PC-3 (cell line): ENCODE data around the gene TMPRSS13. TPM values are rescaled to one million over a fixed set of nuclear protein-coding genes. Genes with fewer than 3 reads are reported as not detected.
A peak's percentile ranks its signal among the peaks of the same experiment; 100 is the strongest.

ENCODE experiments used
- ATAC-seq: fragments of 200-7000 bp; cut with Tn5 transposase; 2 replicates; pipeline ENCODE4 v1.9.1; 2020; ENCODE audit warnings: mild to moderate bottlenecking, moderate library complexity
- BruUV-seq: library from RNA; stranded (reverse); fragments of 400-500 nt; replicated peaks from 2 replicates; lab custom pipeline; 2021; lab: Mats Ljungman, UMichigan
- CTCF ChIA-PET: fragments of 300-600 bp; sonication (Branson Sonifier 250); formaldehyde crosslinking; loops from one replicate; lab custom pipeline; 2022; ENCODE audit warnings: antibody characterized with exemption; lab: Charles Lee
- POLR2A ChIA-PET: fragments of 300-600 bp; sonication (Branson Sonifier 250); formaldehyde crosslinking; loops from one replicate; lab custom pipeline; 2022; ENCODE audit warnings: antibody characterized with exemption; ENCODE audit not compliant: unreplicated experiment; lab: Charles Lee
- DNase-seq: peaks from one replicate; pipeline ENCODE4 v3.0.0-alpha.2; 2015
- H2AFZ ChIP-seq: fragments of 300-600 bp; sonication (generic); 2 replicates; pipeline ENCODE4 v1.6.0; 2016; ENCODE audit warnings: antibody characterized with exemption, low read length
- H3F3A ChIP-seq: fragments of 300-600 bp; sonication (generic); one replicate; pipeline ENCODE4 v1.6.0; 2017; ENCODE audit warnings: antibody characterized with exemption, low read length, control low read depth, mild to moderate bottlenecking; ENCODE audit not compliant: unreplicated experiment
- H3K27ac ChIP-seq: fragments of 300-600 bp; sonication (generic); 2 replicates; pipeline ENCODE4 v1.5.1; 2016; ENCODE audit warnings: mild to moderate bottlenecking, low read length
- H3K27me3 ChIP-seq: fragments of 300-600 bp; sonication (generic); 2 replicates; pipeline ENCODE4 v1.6.1; 2016; ENCODE audit warnings: low read length, mixed read lengths
- H3K36me3 ChIP-seq: fragments of 300-600 bp; sonication (generic); 2 replicates; pipeline ENCODE4 v1.6.1; 2016; ENCODE audit warnings: low read depth, mixed run types, low read length, mixed read lengths
- H3K4me1 ChIP-seq: fragments of 300-600 bp; sonication (generic); 2 replicates; pipeline ENCODE4 v1.5.1; 2016; ENCODE audit warnings: low read length; ENCODE audit not compliant: insufficient read depth
- H3K4me2 ChIP-seq: fragments of 300-600 bp; sonication (generic); 2 replicates; pipeline ENCODE4 v1.6.0; 2016; ENCODE audit warnings: low read length
- H3K4me3 ChIP-seq: fragments of 300-600 bp; sonication (generic); 2 replicates; pipeline ENCODE4 v1.5.1; 2016; ENCODE audit warnings: mild to moderate bottlenecking, low read length, mixed read lengths
- H3K79me2 ChIP-seq: fragments of 300-600 bp; sonication (generic); 2 replicates; pipeline ENCODE4 v1.6.1; 2017; ENCODE audit warnings: low read length, mixed read lengths
- H3K9ac ChIP-seq: fragments of 300-600 bp; sonication (generic); 2 replicates; pipeline ENCODE4 v1.6.0; 2016; ENCODE audit warnings: mild to moderate bottlenecking, low read length
- H3K9me2 ChIP-seq: fragments of 300-600 bp; sonication (generic); replicated peaks from 2 replicates; pipeline ENCODE4 v1.6.1; 2016; ENCODE audit warnings: mixed run types, low read length, mixed read lengths
- H3K9me3 ChIP-seq: fragments of 300-600 bp; sonication (generic); 2 replicates; pipeline ENCODE4 v1.6.1; 2016; ENCODE audit warnings: low read length, mixed read lengths
- H4K20me1 ChIP-seq: fragments of 300-600 bp; sonication (generic); 2 replicates; pipeline ENCODE4 v1.6.1; 2016; ENCODE audit warnings: low read length, mixed read lengths
- EZH2 ChIP-seq: fragments of 300-600 bp; sonication (generic); IDR thresholded peaks from one replicate; pipeline ENCODE4 v1.6.1; 2017; ENCODE audit warnings: antibody characterized with exemption, mild to moderate bottlenecking, low read length; ENCODE audit not compliant: unreplicated experiment
- EZH2phosphoT487 ChIP-seq: fragments of 300-600 bp; sonication (generic); IDR thresholded peaks from 2 replicates; pipeline ENCODE4 v1.6.1; 2018; ENCODE audit warnings: mild to moderate bottlenecking, antibody characterized with exemption, low read length, borderline replicate concordance
- intact Hi-C: fragments of 100-400 bp; cut with micrococcal nuclease; formaldehyde crosslinking; loops from 2 replicates; pipeline ENCODE4 v1.9.0; 2023
- total RNA-seq: library from RNA; depleted of rRNA; stranded (reverse); fragments of >200 nt; gene quantifications from 2 replicates; pipeline ENCODE4 v1.2.3, GENCODE V29; 2014
- TF ChIP-seq, protein P1 (sequence below): fragments of 300-600 bp; sonication (generic); conservative IDR thresholded peaks from 2 replicates; pipeline ENCODE4 v1.5.1; 2017; ENCODE audit warnings: antibody characterized with exemption, low read depth, mild to moderate bottlenecking, low read length

The TMPRSS13 gene
- total RNA-seq, 1 experiment from 2014 or later = 2.9 TPM

DNA sequence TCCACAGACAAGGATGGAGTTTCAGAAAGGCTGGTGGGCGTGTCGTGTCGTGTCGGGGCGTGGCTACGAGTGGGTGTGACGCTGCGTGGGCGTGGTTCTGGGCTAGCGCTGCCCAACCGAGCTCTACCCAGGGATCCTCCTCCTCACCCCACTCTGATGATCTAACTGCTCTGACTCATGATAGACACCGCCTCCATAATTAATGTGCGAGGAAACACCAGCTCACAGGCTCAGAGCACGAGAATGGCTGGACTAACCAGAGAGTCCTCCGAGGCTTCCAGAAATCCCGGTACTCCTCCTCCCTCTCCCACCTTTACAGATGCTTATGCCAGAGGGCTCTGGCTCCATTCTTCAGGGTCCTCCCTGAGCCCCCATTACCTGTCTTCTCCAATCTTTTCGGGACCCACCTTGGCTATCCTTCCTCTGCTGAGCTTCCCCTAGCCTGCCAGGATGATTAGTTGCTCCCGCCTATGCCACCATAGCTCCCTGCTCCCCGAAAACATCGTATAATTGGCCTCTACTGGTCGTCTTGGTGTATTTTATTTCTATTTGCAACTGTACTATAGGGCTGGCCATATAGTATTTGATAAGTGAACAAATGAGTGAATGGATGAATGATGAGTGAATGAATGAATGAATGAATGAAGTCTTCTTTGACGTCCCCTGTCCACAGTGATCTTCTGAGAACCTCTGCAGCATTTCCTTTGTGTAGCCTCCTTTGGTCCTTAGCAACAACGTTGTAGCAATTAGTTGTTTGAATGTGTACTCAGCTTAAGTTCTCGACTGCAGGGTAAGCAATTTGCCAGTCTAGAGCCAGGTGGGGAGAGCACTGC is 21.7 kb downstream of the TMPRSS13 start:
- Histone ChIP-seq H3K79me2 (no peaks in the 10 kb centered on the region), H2AFZ (peak overlapping the region; percentile 28; the same call in 1 of the 2 replicates), H3K27ac (0 out of 2 replicates have a peak overlapping the region, but pooled peaks have one; percentile 1), H3K36me3 (no peaks in the 10 kb centered on the region), H3K4me2 (peak overlapping the region; percentile 29), H3K27me3 (peaks cover 44% of the 10 kb centered on the region), H3K4me1 (peaks cover 5% of the 10 kb centered on the region), H4K20me1 (no peaks in the 10 kb centered on the region), H3K9ac (no peak overlapping the region), H3F3A (no peaks in the 10 kb centered on the region), H3K9me2 (no peaks in the 10 kb centered on the region), H3K4me3 (no peak overlapping the region), H3K9me3 (no peaks in the 10 kb centered on the region)
- DNase-seq = peak; percentile 89
- POLR2A ChIA-PET = no interaction called here
- TF ChIP-seq EZH2phosphoT487 (no peak), EZH2 (no peak)
- TF ChIP-seq, protein P1, sequence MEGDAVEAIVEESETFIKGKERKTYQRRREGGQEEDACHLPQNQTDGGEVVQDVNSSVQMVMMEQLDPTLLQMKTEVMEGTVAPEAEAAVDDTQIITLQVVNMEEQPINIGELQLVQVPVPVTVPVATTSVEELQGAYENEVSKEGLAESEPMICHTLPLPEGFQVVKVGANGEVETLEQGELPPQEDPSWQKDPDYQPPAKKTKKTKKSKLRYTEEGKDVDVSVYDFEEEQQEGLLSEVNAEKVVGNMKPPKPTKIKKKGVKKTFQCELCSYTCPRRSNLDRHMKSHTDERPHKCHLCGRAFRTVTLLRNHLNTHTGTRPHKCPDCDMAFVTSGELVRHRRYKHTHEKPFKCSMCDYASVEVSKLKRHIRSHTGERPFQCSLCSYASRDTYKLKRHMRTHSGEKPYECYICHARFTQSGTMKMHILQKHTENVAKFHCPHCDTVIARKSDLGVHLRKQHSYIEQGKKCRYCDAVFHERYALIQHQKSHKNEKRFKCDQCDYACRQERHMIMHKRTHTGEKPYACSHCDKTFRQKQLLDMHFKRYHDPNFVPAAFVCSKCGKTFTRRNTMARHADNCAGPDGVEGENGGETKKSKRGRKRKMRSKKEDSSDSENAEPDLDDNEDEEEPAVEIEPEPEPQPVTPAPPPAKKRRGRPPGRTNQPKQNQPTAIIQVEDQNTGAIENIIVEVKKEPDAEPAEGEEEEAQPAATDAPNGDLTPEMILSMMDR = no peak
- intact Hi-C loops = no loop called here
- CTCF ChIA-PET = no interaction called here
- no TSS peak for BruUV-seq
- ATAC-seq = peak; percentile 84

DNA sequence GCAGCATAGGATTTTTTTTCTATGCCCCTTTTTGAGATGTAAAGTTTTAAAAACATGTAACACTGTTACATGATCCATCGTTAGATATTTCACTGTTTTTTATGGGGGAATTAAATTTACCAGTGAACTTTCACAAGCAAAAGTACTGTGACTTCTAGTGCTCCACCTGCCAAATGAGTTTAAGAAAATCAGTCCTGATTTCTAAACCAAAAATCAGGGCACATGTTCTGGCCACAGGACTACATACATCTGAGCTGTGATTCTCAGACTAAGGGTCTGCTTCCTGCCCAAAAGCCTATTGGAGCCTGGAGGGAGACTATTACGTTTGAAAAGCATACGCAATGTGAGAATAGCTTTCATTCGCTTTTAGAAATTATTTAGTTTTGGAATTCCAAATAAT is 22.5 kb downstream of the TMPRSS13 start:
- TF ChIP-seq EZH2 (no peak), EZH2phosphoT487 (no peak)
- TF ChIP-seq, protein P1 = no peak
- Histone ChIP-seq H3K9me2 (no peaks in the 10 kb centered on the region), H3F3A (no peaks in the 10 kb centered on the region), H3K4me2 (no peak overlapping the region), H3K9me3 (no peaks in the 10 kb centered on the region), H3K27ac (no peak overlapping the region), H3K36me3 (no peaks in the 10 kb centered on the region), H4K20me1 (no peaks in the 10 kb centered on the region), H3K79me2 (no peaks in the 10 kb centered on the region), H3K4me1 (peaks cover 5% of the 10 kb centered on the region), H2AFZ (no peak overlapping the region), H3K27me3 (peaks cover 47% of the 10 kb centered on the region), H3K9ac (no peak overlapping the region), H3K4me3 (no peak overlapping the region)
- ATAC-seq = no peak
- intact Hi-C loops = no loop called here
- CTCF ChIA-PET = no interaction called here
- BruUV-seq = no TSS peak
- POLR2A ChIA-PET = no interaction called here
- DNase-seq = no peak

DNA sequence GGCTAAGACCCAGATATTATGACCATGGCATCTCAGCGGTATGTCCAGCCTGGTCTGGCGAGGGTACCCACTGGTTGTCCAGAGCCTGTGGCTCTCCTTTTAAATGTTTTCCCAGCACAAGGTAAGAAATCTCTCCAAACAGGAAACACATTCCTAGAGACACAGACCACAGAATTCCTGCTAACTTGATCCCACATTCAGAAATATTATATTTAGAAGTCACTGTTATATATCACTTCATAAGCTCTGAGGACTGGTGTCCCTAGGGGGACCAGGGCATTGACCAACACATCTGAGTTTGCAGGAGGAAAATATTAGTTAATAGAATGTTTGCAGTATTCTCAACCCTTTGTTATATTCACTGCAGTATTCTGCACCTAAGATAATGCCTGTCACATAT is 23.1 kb downstream of the TMPRSS13 start:
- intact Hi-C loops = no loop called here
- Histone ChIP-seq H3K4me1 (peaks cover 5% of the 10 kb centered on the region), H3K9me3 (no peaks in the 10 kb centered on the region), H3K4me2 (no peak overlapping the region), H3K4me3 (no peak overlapping the region), H3K27ac (no peak overlapping the region), H4K20me1 (no peaks in the 10 kb centered on the region), H3K27me3 (peaks cover 48% of the 10 kb centered on the region), H2AFZ (no peak overlapping the region), H3K9me2 (no peaks in the 10 kb centered on the region), H3K9ac (no peak overlapping the region), H3F3A (no peaks in the 10 kb centered on the region), H3K79me2 (no peaks in the 10 kb centered on the region), H3K36me3 (no peaks in the 10 kb centered on the region)
- no peak for DNase-seq
- no peak for ATAC-seq
- POLR2A ChIA-PET = no interaction called here
- CTCF ChIA-PET = no interaction called here
- no TSS peak for BruUV-seq
- TF ChIP-seq EZH2 (no peak), EZH2phosphoT487 (no peak)
- TF ChIP-seq, protein P1 = no peak
